Panc1 (cell line): ENCODE data around the gene GGA1.

Experiments used
- CTCF ChIP-seq: fragments of 450-650 bp; IDR thresholded peaks from 2 replicates; pipeline ENCODE4 v1.5.1; 2017; ENCODE audit warnings: mild to moderate bottlenecking
- TCF7L2 ChIP-seq: IDR thresholded peaks from 2 replicates; pipeline ENCODE4 v1.6.1; 2011; ENCODE audit warnings: mild to moderate bottlenecking, low read depth, low read length, inconsistent platforms

- TF ChIP-seq CTCF (no peak), TCF7L2 (no peak)
These were observed 19.0 kb upstream of the GGA1 start for GRCh38 chr22:37589636-37590035.
